GM12878 (cell line): ENCODE data around the gene OPCML.

Source experiments
- BRCA1 ChIP-seq: IDR thresholded peaks from 2 replicates; pipeline ENCODE4 v1.6.1; 2011; ENCODE audit warnings: low read depth, low read length, improper control_type of control experiment
- CTCF ChIP-seq, 3 experiments: IDR thresholded peaks in 2 of 3; conservative IDR thresholded peaks in 1 of 3; 2 replicates each; pipeline ENCODE4 v1.5.1; 2011; ENCODE audit warnings: low read depth in 3 of 3, low read length in 3 of 3, mild to moderate bottlenecking in 3 of 3, control low read depth in 2 of 3, moderate library complexity in 2 of 3, inconsistent platforms in 1 of 3, mixed read lengths in 1 of 3; ENCODE audit not compliant: control insufficient read depth in 2 of 3, insufficient read depth in 1 of 3; ENCODE audit errors: extremely low read depth in 1 of 3
- ELK1 ChIP-seq: IDR thresholded peaks from 2 replicates; pipeline ENCODE4 v1.6.1; 2012; ENCODE audit warnings: low read depth, low read length, improper control_type of control experiment
- EZH2 ChIP-seq: IDR thresholded peaks from 2 replicates; pipeline ENCODE4 v1.6.1; 2012; ENCODE audit warnings: low read depth, mild to moderate bottlenecking, control low read depth, inconsistent platforms, low read length, borderline replicate concordance; ENCODE audit not compliant: control insufficient read depth
- MEF2A ChIP-seq: IDR thresholded peaks from 2 replicates; pipeline ENCODE4 v1.6.1; 2011; ENCODE audit warnings: low read depth, mild to moderate bottlenecking, low read length, moderate library complexity; ENCODE audit not compliant: insufficient read depth
- POLR2A ChIP-seq: IDR thresholded peaks from 2 replicates; pipeline ENCODE4 v1.6.1; 2011; ENCODE audit warnings: low read depth, mild to moderate bottlenecking, low read length
- POLR2AphosphoS5 ChIP-seq: IDR thresholded peaks from 2 replicates; pipeline ENCODE4 v1.6.1; 2011; ENCODE audit warnings: mild to moderate bottlenecking, low read length, inconsistent platforms
- SP1 ChIP-seq: IDR thresholded peaks from one replicate; pipeline ENCODE4 v1.6.1; 2011; ENCODE audit warnings: low read depth, low read length
- TF ChIP-seq, protein P1 (sequence below): IDR thresholded peaks from 2 replicates; pipeline ENCODE4 v1.6.1; 2011; ENCODE audit warnings: low read depth, low read length, improper control_type of control experiment, borderline replicate concordance
- TF ChIP-seq, protein P2 (sequence below): fragments of 450-650 bp; IDR thresholded peaks from 2 replicates; pipeline ENCODE4 v1.6.1; 2017; ENCODE audit warnings: borderline replicate concordance

DNA sequence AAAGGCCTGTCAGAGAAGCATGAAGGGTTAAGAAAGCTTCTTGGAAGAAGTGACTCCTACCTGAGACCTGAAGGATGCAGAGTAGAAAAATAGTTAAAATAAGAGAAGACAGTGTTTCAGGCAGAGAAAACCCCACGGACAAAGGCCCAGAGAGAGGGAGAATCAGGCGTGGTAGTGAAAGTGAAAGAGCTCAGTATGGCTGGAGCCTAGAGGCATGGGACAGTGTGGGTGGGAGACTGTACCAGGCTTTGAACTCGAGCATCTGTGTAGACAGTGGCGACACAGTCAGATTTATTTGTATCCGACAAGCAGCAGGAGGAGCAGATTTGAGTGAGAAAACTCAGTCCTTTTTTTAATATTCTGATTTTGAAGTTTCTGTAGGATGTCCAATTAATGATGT is 360.0 kb downstream of the OPCML start:
- TF ChIP-seq POLR2A, result no peak
- no peak for TF ChIP-seq CTCF (IDR thresholded peaks at IDR 0.05 in 2 of 3, conservative IDR thresholded peaks at IDR 0.05 in 1 of 3; ENCODE audit: control insufficient read depth in 2 of 3, extremely low read depth in 1 of 3, insufficient read depth in 1 of 3, low read depth in 3 of 3, low read length in 3 of 3)
- TF ChIP-seq POLR2AphosphoS5, result no peak
- TF ChIP-seq BRCA1, result no peak
- no peak for TF ChIP-seq SP1
- TF ChIP-seq, protein P1, sequence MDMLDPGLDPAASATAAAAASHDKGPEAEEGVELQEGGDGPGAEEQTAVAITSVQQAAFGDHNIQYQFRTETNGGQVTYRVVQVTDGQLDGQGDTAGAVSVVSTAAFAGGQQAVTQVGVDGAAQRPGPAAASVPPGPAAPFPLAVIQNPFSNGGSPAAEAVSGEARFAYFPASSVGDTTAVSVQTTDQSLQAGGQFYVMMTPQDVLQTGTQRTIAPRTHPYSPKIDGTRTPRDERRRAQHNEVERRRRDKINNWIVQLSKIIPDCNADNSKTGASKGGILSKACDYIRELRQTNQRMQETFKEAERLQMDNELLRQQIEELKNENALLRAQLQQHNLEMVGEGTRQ, result no peak
- TF ChIP-seq ELK1, result no peak
- TF ChIP-seq EZH2, result no peak
- TF ChIP-seq, protein P2, sequence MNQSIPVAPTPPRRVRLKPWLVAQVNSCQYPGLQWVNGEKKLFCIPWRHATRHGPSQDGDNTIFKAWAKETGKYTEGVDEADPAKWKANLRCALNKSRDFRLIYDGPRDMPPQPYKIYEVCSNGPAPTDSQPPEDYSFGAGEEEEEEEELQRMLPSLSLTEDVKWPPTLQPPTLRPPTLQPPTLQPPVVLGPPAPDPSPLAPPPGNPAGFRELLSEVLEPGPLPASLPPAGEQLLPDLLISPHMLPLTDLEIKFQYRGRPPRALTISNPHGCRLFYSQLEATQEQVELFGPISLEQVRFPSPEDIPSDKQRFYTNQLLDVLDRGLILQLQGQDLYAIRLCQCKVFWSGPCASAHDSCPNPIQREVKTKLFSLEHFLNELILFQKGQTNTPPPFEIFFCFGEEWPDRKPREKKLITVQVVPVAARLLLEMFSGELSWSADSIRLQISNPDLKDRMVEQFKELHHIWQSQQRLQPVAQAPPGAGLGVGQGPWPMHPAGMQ, result no peak
- TF ChIP-seq MEF2A, result no peak
